Mucosa of rectum (tissue), 2 donors: ENCODE data around the gene CXCL11.

Source experiments
- H3K27ac ChIP-seq, 2 donors: one replicate each; pipeline ENCODE4 v1.7.0; 2013; ENCODE audit warnings: inconsistent platforms in 2 of 2, low read depth in 2 of 2, low read length in 2 of 2
- H3K27me3 ChIP-seq, 2 donors: one replicate each; pipeline ENCODE4 v1.7.0; 2013; ENCODE audit warnings: low read length in 2 of 2; ENCODE audit not compliant: control insufficient read depth in 2 of 2, insufficient read depth in 2 of 2
- H3K36me3 ChIP-seq, 2 donors: one replicate each; pipeline ENCODE4 v1.7.0; 2013; ENCODE audit warnings: low read length in 2 of 2; ENCODE audit not compliant: control insufficient read depth in 2 of 2, insufficient read depth in 2 of 2
- H3K4me1 ChIP-seq, 2 donors: one replicate each; pipeline ENCODE4 v1.7.0; 2013; ENCODE audit warnings: low read length in 2 of 2, mild to moderate bottlenecking in 1 of 2; ENCODE audit not compliant: control insufficient read depth in 2 of 2, insufficient read depth in 2 of 2
- H3K4me3 ChIP-seq, 2 donors: one replicate each; pipeline ENCODE4 v1.7.0; 2013; ENCODE audit warnings: low read length in 2 of 2
- H3K9ac ChIP-seq, 2 donors: one replicate each; pipeline ENCODE4 v1.7.0; 2013; ENCODE audit warnings: low read length in 2 of 2, low read depth in 1 of 2, mild to moderate bottlenecking in 1 of 2
- H3K9me3 ChIP-seq, 2 donors: one replicate each; pipeline ENCODE4 v1.7.0; 2013; ENCODE audit warnings: low read length in 2 of 2; ENCODE audit not compliant: control insufficient read depth in 2 of 2
- donor health status: healthy.
- donor health status: Normal muscosa, but diverticular disease.

The CXCL11 gene

GRCh38 chr4:76035799-76036380 is at the start of gene CXCL11:
Gene CXCL11 (minus strand): TSS chr4:76036070. CDS start chr4:76035987, 83 bp downstream.
- Histone ChIP-seq H3K27ac (no peak within 1 kb of the TSS), H3K4me3 (no peak within 1 kb of the TSS), H3K9me3 (no peaks in the 10 kb centered on the region), H3K9ac (no peak within 1 kb of the TSS), H3K4me1 (no peaks in the 10 kb centered on the region), H3K27me3 (peaks cover 0 to 2% of the 10 kb centered on the region in 2 donors), H3K36me3 (no peaks in the 10 kb centered on the region)

- H3K27ac ChIP-seq: no peak overlapping the region
- no peaks in the 10 kb centered on the region for H3K4me1 ChIP-seq
- H3K9ac ChIP-seq: no peak overlapping the region
- no peaks in the 10 kb centered on the region for H3K36me3 ChIP-seq
- H3K4me3 ChIP-seq: no peak overlapping the region
- no peaks in the 10 kb centered on the region for H3K9me3 ChIP-seq
- no peaks in the 10 kb centered on the region for H3K27me3 ChIP-seq
Observed at GRCh38 chr4:76084542-76084941, 48.7 kb upstream of the CXCL11 start.

GRCh38 chr4:76083386-76083988 is 47.6 kb upstream of the CXCL11 start:
- H3K36me3 ChIP-seq: no peaks in the 10 kb centered on the region
- no peaks in the 10 kb centered on the region for H3K9me3 ChIP-seq
- no peaks in the 10 kb centered on the region for H3K27me3 ChIP-seq
- H3K27ac ChIP-seq: no peak overlapping the region
- no peak overlapping the region for H3K9ac ChIP-seq
- H3K4me1 ChIP-seq: no peaks in the 10 kb centered on the region
- H3K4me3 ChIP-seq: no peak overlapping the region

GRCh38 chr4:76078033-76078613 is 42.3 kb upstream of the CXCL11 start:
- Histone ChIP-seq H3K9me3 (no peaks in the 10 kb centered on the region), H3K4me3 (no peak overlapping the region), H3K9ac (no peak overlapping the region), H3K36me3 (no peaks in the 10 kb centered on the region), H3K4me1 (no peaks in the 10 kb centered on the region), H3K27me3 (no peaks in the 10 kb centered on the region), H3K27ac (no peak overlapping the region)

GRCh38 chr4:76074993-76075600 is 39.2 kb upstream of the CXCL11 start:
- H3K4me3 ChIP-seq: no peak overlapping the region
- H3K27me3 ChIP-seq: no peaks in the 10 kb centered on the region
- no peak overlapping the region for H3K27ac ChIP-seq
- H3K36me3 ChIP-seq: no peaks in the 10 kb centered on the region
- no peaks in the 10 kb centered on the region for H3K4me1 ChIP-seq
- no peaks in the 10 kb centered on the region for H3K9me3 ChIP-seq
- H3K9ac ChIP-seq: no peak overlapping the region

GRCh38 chr4:76074468-76074867 is 38.6 kb upstream of the CXCL11 start, which contains the start of gene ART3:
Gene ART3 (plus strand): TSS chr4:76074709. CDS start chr4:76075890, 1,181 bp downstream.
- H3K4me1 ChIP-seq: no peaks in the 10 kb centered on the region
- H3K27me3 ChIP-seq: no peaks in the 10 kb centered on the region
- H3K9ac ChIP-seq: no peak within 1 kb of the TSS
- H3K27ac ChIP-seq: no peak within 1 kb of the TSS
- no peaks in the 10 kb centered on the region for H3K36me3 ChIP-seq
- no peaks in the 10 kb centered on the region for H3K9me3 ChIP-seq
- no peak within 1 kb of the TSS for H3K4me3 ChIP-seq

- Histone ChIP-seq H3K9ac (no peak overlapping the region), H3K9me3 (no peaks in the 10 kb centered on the region), H3K4me3 (no peak overlapping the region), H3K27me3 (no peaks in the 10 kb centered on the region), H3K27ac (no peak overlapping the region), H3K36me3 (no peaks in the 10 kb centered on the region), H3K4me1 (no peaks in the 10 kb centered on the region)
Observed at GRCh38 chr4:76072760-76073159, 36.9 kb upstream of the CXCL11 start.

- no peaks in the 10 kb centered on the region for H3K9me3 ChIP-seq
- H3K4me1 ChIP-seq: no peaks in the 10 kb centered on the region
- no peak overlapping the region for H3K4me3 ChIP-seq
- H3K9ac ChIP-seq: no peak overlapping the region
- H3K36me3 ChIP-seq: no peaks in the 10 kb centered on the region
- H3K27me3 ChIP-seq: no peaks in the 10 kb centered on the region
- H3K27ac ChIP-seq: no peak overlapping the region
Observed at GRCh38 chr4:76067652-76068286, 31.9 kb upstream of the CXCL11 start.

- H3K9ac ChIP-seq: no peak overlapping the region
Observed at GRCh38 chr4:76066546-76066945, 30.7 kb upstream of the CXCL11 start.

GRCh38 chr4:76061982-76062381 is 26.1 kb upstream of the CXCL11 start:
- H3K9ac ChIP-seq: no peak overlapping the region
- H3K36me3 ChIP-seq: no peaks in the 10 kb centered on the region
- H3K4me1 ChIP-seq: no peaks in the 10 kb centered on the region
- H3K27ac ChIP-seq: no peak overlapping the region
- H3K9me3 ChIP-seq: no peaks in the 10 kb centered on the region
- H3K27me3 ChIP-seq: no peaks in the 10 kb centered on the region
- H3K4me3 ChIP-seq: no peak overlapping the region

More at GRCh38 chr4:76066546-76066945, 30.7 kb upstream of the CXCL11 start:
- Histone ChIP-seq H3K4me3 (no peak overlapping the region), H3K9me3 (no peaks in the 10 kb centered on the region), H3K27ac (no peak overlapping the region), H3K4me1 (no peaks in the 10 kb centered on the region), H3K36me3 (no peaks in the 10 kb centered on the region), H3K27me3 (no peaks in the 10 kb centered on the region)
